Measurements from ENCODE around the gene RCOR3.
A peak's percentile ranks its signal among the peaks of the same experiment; 100 is the strongest.
"Not testable (repeated sequence)": the region's sequence is repeated elsewhere in the genome, so short reads cannot be mapped to it uniquely, and the experiment has no call there.

The RCOR3 gene

GRCh38 chr1:211341999-211342398 is 82.8 kb downstream of the RCOR3 start:
- DNase-seq, result no peak

- peak in 1 of 2 donors; percentile 10 for DNase-seq
Measured at GRCh38 chr1:211343607-211344006, 84.4 kb downstream of the RCOR3 start.

GRCh38 chr1:211344152-211344618 is 85.0 kb downstream of the RCOR3 start:
- peak; percentile 22 to 35 for DNase-seq

GRCh38 chr1:211345719-211346118 is 86.6 kb downstream of the RCOR3 start:
- DNase-seq, result no peak

- no peak for DNase-seq
Measured at GRCh38 chr1:211347077-211347844, 88.1 kb downstream of the RCOR3 start.

GRCh38 chr1:211348547-211348946 is 89.4 kb downstream of the RCOR3 start:
- no peak for DNase-seq

GRCh38 chr1:211349741-211350140 is 90.6 kb downstream of the RCOR3 start:
- DNase-seq, result no peak

- DNase-seq, result not testable (repeated sequence)
Measured at GRCh38 chr1:211352055-211352454, 92.9 kb downstream of the RCOR3 start.

- no peak for DNase-seq
Measured at GRCh38 chr1:211352465-211352864, 93.3 kb downstream of the RCOR3 start.

- peak; percentile 32 to 35 for DNase-seq
Measured at GRCh38 chr1:211352985-211353515, 93.9 kb downstream of the RCOR3 start.

GRCh38 chr1:211353562-211354212 is 94.5 kb downstream of the RCOR3 start:
- no peak for DNase-seq

GRCh38 chr1:211355873-211356272 is 96.7 kb downstream of the RCOR3 start:
- DNase-seq, result no peak

GRCh38 chr1:211356723-211357407 is 97.7 kb downstream of the RCOR3 start:
- peak; percentile 53 to 78 for DNase-seq

GRCh38 chr1:211358685-211359084 is 99.5 kb downstream of the RCOR3 start:
- no peak for DNase-seq

- DNase-seq, result no peak
Measured at GRCh38 chr1:211359876-211360275, 100.7 kb downstream of the RCOR3 start.

- DNase-seq, result no peak
Measured at GRCh38 chr1:211361202-211361601, 102.0 kb downstream of the RCOR3 start.

Data from inflammatory macrophage (primary cell).